Activated CD4-positive, alpha-beta memory T cell treated with anti-CD3 and anti-CD28 coated beads for 36 hours (primary cell): ENCODE measurements around the gene GRIK1. TPM values are rescaled to one million over a fixed set of nuclear protein-coding genes. Genes with fewer than 3 reads are reported as not detected.
A peak's percentile ranks its signal among the peaks of the same experiment; 100 is the strongest.

Experiments
- CTCF ChIA-PET: fragments of 350-600 bp; sonication (Branson Sonifier 250); formaldehyde crosslinking; loops from one replicate; lab custom pipeline; 2021; ENCODE audit warnings: antibody characterized with exemption, inconsistent platforms; lab: Charles Lee
- POLR2A ChIA-PET: fragments of 350-600 bp; sonication (Branson Sonifier 250); formaldehyde crosslinking; loops from one replicate; lab custom pipeline; 2021; ENCODE audit warnings: antibody characterized with exemption; lab: Charles Lee
- DNase-seq: peaks from one replicate; pipeline ENCODE4 v3.0.0-alpha.2; 2020
- H3K27ac Mint-ChIP-seq: one replicate; pipeline ENCODE4 v1.8.0; 2021; ENCODE audit warnings: mixed read lengths
- H3K27me3 Mint-ChIP-seq: one replicate; pipeline ENCODE4 v1.8.0; 2021; ENCODE audit warnings: mixed read lengths
- H3K36me3 Mint-ChIP-seq: one replicate; pipeline ENCODE4 v1.8.0; 2021; ENCODE audit warnings: mixed read lengths
- H3K4me1 Mint-ChIP-seq: one replicate; pipeline ENCODE4 v1.8.0; 2021; ENCODE audit warnings: low read depth, mixed read lengths
- H3K4me3 Mint-ChIP-seq: one replicate; pipeline ENCODE4 v1.8.0; 2021; ENCODE audit warnings: mild to moderate bottlenecking, mixed read lengths
- H3K9me3 Mint-ChIP-seq: one replicate; pipeline ENCODE4 v1.8.0; 2021; ENCODE audit warnings: mixed read lengths
- intact Hi-C: fragments of 100-400 bp; cut with micrococcal nuclease; formaldehyde crosslinking; loops from one replicate; pipeline ENCODE4 v1.15.1; 2023
- total RNA-seq, 2 experiments: library from RNA; stranded (reverse); gene quantifications; one replicate each; pipeline ENCODE4 v1.2.3, GENCODE V29; 2021

The GRIK1 gene
- total RNA-seq, 2 experiments from 2014 or later, result not detected

DNA sequence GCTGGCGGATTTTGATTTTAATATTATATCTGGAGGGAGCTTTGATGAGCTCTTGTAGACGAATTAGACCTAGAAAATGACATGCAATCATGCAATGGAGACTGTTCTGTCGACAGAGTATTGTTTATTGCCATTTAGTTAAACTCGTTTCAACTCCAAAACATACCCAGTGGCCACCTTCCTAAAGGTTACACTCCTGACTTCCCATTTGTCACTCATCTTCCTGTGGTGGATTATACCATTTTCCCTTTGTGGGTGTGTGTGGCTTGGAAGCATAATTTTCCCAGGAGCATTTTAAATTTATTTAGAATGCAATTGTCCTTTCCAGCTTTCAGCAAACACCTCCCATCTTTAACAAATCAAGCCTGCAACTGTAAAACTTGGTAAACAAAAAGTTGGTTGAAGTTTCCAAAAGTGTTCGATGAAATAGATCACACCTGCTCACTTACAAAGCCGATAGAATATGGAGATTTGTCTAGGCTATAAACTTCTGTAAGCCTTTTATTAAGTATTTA lies 266.6 kb downstream of the GRIK1 start:
- Mint-ChIP-seq H3K27ac (no peak overlapping the region), H3K4me1 (no peaks in the 10 kb centered on the region), H3K36me3 (no peaks in the 10 kb centered on the region), H3K9me3 (no peaks in the 10 kb centered on the region), H3K27me3 (peaks cover 1% of the 10 kb centered on the region), H3K4me3 (no peak overlapping the region)
- ChIA-PET CTCF (no interaction called here), POLR2A (no interaction called here)
- intact Hi-C loops, result no loop called here
- DNase-seq, result no peak

DNA sequence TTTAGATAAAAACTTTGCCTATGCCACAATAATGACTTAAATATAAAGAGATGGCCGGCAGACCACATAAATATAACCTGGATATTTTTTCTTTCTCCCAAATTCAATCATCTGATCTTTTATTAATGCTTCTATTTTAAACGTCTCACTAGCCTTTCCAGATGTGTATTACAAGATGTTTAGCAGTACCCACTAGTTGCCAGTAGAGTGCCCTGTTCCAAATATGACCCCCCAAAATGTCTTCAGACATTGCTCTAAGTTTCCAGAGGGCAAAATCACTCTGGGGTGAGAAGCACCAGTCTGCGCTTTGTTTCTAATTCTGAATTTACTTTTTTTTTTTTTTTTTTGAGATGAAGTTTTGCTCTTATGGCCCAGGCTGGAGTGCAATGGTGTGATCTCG lies 268.1 kb downstream of the GRIK1 start:
- Mint-ChIP-seq H3K36me3 (no peaks in the 10 kb centered on the region), H3K9me3 (no peaks in the 10 kb centered on the region), H3K4me3 (no peak overlapping the region), H3K27me3 (peaks cover 7% of the 10 kb centered on the region), H3K4me1 (no peaks in the 10 kb centered on the region), H3K27ac (no peak overlapping the region)
- ChIA-PET CTCF (interaction anchor here (0.5 kb wide), 1 partner anchor 28 kb away, joined by 3 read pairs; no protein-coding TSS in a partner anchor), POLR2A (no interaction called here)
- DNase-seq, result no peak
- intact Hi-C loops, result no loop called here

DNA sequence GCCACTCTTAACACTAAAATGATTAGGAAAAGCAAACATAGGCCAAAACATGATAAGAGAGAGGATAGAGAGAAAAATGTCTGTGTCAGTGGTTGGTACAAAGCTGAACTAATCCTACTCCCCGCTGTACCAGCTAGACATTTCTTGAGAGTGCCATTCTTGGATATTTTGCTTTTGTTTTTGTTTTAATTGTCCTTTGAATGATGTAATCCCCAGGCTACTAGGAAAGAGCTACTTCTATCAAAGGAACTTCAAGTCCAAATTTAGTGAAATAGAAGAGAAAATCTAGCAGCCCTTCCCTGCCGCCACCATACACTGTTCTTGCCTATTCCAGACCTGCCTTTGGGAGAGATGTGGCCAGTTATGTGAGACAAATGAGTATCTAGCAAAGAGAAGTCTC lies 269.6 kb downstream of the GRIK1 start:
- H3K4me3 Mint-ChIP-seq, result no peak overlapping the region
- CTCF ChIA-PET, result no interaction called here

DNA sequence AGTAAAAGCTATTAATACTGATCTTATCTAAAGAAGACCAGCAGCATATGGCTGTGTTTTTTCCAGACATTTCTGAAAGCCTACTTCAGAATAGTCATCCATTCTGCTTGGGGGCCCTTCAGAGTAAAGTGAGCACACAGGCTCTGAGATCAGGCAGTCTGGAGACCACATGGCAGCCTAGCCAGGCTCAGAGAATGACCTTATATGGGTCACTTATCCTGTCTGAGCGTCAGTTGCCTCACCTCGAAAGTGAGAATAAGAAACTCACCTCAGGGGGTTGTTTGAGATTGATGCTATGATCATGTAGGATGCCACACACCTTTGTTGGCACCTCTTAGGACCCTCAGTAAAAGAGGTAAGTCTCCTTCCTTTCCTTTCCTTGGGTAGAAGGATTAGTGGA lies 270.4 kb downstream of the GRIK1 start:
- intact Hi-C loops, result no loop called here
- no peak overlapping the region for H3K4me3 Mint-ChIP-seq
- no peaks in the 10 kb centered on the region for H3K9me3 Mint-ChIP-seq
- DNase-seq, result no peak
- H3K27me3 Mint-ChIP-seq, result peaks cover 7% of the 10 kb centered on the region
- no peak overlapping the region for H3K27ac Mint-ChIP-seq
- ChIA-PET CTCF (no interaction called here), POLR2A (no interaction called here)
- H3K4me1 Mint-ChIP-seq, result no peaks in the 10 kb centered on the region
- no peaks in the 10 kb centered on the region for H3K36me3 Mint-ChIP-seq

More for the DNA sequence above, 269.6 kb downstream of the GRIK1 start:
- H3K4me1 Mint-ChIP-seq, result no peaks in the 10 kb centered on the region
- peaks cover 7% of the 10 kb centered on the region for H3K27me3 Mint-ChIP-seq
- no peak for DNase-seq
- no peaks in the 10 kb centered on the region for H3K9me3 Mint-ChIP-seq
- POLR2A ChIA-PET, result no interaction called here
- intact Hi-C loops, result no loop called here
- no peaks in the 10 kb centered on the region for H3K36me3 Mint-ChIP-seq
- no peak overlapping the region for H3K27ac Mint-ChIP-seq

DNA sequence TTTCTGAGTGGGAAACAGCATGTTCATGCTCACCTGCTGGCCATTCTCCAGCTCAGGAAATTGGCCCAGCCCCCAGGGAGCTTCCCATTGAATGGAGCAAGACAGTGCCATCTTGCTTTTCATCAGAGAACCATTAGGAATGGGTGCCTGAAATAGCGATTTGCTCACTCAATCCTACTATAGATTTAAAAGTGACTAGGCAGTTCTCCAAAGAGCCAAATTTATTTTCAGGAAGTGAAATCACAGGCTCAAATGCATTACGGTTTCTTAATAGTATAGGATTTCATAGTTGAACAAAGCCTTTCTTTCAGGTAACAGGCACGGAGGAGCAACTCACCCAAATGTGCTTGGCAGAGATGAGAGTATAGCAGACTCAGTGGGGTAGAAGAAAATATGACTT lies 272.1 kb downstream of the GRIK1 start:
- no peaks in the 10 kb centered on the region for H3K36me3 Mint-ChIP-seq
- H3K27me3 Mint-ChIP-seq, result peaks cover 7% of the 10 kb centered on the region
- H3K9me3 Mint-ChIP-seq, result no peaks in the 10 kb centered on the region
- H3K4me3 Mint-ChIP-seq, result no peak overlapping the region
- no peak overlapping the region for H3K27ac Mint-ChIP-seq
- ChIA-PET POLR2A (no interaction called here), CTCF (no interaction called here)
- intact Hi-C loops, result no loop called here
- no peak for DNase-seq
- H3K4me1 Mint-ChIP-seq, result no peaks in the 10 kb centered on the region

DNA sequence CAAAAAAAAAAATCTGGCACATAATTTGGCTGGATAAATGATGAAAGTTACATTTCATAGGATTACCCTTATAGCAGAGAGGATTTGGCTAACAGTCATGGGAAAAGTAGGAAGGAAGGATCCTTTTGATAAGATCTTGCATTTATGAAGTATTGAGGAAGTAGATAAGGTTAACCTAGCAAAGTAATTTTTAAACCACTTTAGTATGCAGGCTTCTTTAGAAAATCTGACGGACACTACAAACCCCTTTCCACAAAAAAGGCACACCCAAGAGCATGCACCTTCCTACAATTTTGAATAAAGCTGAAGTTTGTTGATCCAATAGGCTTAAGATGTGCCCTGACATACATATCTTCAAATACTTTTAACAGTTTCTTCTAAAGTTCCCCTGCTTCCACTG lies 275.2 kb downstream of the GRIK1 start:
- intact Hi-C loops, result no loop called here
- Mint-ChIP-seq H3K4me3 (no peak overlapping the region), H3K27ac (no peak overlapping the region), H3K4me1 (no peaks in the 10 kb centered on the region), H3K36me3 (no peaks in the 10 kb centered on the region), H3K27me3 (peaks cover 14% of the 10 kb centered on the region), H3K9me3 (no peaks in the 10 kb centered on the region)
- DNase-seq, result no peak
- CTCF ChIA-PET, result no interaction called here
- POLR2A ChIA-PET, result no interaction called here

DNA sequence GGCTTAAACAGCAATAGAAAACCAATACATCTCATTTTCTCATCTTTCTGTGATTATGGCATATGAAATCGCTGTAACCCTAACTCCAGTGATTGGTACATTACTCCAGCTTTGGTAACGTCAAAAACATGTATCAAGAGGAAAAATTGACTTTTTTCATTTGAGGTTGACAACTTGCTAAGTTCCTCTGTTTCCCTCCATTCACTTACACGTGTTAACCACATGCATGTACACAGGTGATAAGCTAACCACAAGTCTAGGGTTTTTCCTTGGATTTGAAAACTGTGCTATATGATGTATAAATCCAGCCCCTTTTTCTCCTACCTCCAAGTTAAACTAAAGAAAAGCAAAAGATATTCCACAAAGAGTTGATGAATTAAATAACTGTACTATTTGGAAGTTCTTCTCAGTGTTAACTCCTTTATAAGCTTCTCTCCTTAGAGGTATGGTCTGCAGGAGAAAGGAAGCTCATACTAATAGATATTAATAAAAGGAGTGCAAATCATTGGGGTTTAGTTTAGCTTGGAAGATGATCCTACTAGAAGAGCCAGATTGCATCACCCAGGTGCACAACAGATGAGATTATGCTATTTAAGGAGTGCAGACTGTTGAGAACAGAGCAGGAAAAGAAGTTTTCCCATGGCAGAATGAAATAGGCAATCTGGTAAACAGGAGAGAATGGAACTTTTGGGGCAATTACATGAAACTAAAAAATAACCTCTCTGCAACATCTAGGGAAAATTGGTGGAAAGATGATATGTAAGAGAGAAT lies 277.9 kb downstream of the GRIK1 start:
- H3K4me1 Mint-ChIP-seq, result peaks cover 6% of the 10 kb centered on the region
- ChIA-PET POLR2A (no interaction called here), CTCF (no interaction called here)
- H3K27me3 Mint-ChIP-seq, result peaks cover 8% of the 10 kb centered on the region
- H3K4me3 Mint-ChIP-seq, result no peak overlapping the region
- H3K27ac Mint-ChIP-seq, result no peak overlapping the region
- no peaks in the 10 kb centered on the region for H3K9me3 Mint-ChIP-seq
- no peaks in the 10 kb centered on the region for H3K36me3 Mint-ChIP-seq
- no peak for DNase-seq
- intact Hi-C loops, result no loop called here

DNA sequence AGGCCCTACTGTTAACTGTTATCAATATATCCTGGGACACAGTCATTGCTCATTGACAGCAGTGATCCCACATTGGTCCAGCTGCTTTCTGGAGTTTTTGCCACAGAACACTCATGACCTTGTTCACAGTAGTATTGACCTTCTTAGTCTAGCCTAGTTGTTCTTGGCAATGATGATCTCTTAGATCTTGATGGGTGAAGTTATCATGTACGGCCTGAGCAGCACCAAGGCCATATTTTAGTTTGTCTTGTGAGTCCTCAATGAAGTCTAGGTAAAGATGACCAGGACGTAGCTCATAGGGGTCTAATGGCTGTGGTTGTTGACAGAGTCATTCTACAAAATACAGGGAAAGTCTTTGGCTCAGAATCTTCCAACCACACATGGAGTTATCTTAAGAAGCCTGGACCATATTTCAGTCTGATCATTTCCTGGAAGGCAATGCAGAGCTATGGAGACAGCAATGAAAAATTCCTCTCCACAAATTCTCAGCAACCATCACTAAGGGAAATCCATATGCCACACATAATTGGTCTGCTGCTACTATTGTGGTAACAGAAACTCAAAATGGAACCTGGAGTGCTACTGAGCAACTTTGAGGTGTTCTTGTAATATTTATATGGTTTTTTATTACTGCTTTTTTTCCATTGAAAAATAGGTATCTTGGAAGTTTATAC lies 279.6 kb downstream of the GRIK1 start:
- H3K4me1 Mint-ChIP-seq, result peaks cover 14% of the 10 kb centered on the region
- H3K27ac Mint-ChIP-seq, result no peak overlapping the region
- H3K36me3 Mint-ChIP-seq, result no peaks in the 10 kb centered on the region
- DNase-seq, result no peak
- POLR2A ChIA-PET, result no interaction called here
- CTCF ChIA-PET, result no interaction called here
- H3K4me3 Mint-ChIP-seq, result no peak overlapping the region
- intact Hi-C loops, result no loop called here
- H3K9me3 Mint-ChIP-seq, result no peaks in the 10 kb centered on the region
- peaks cover 8% of the 10 kb centered on the region for H3K27me3 Mint-ChIP-seq

DNA sequence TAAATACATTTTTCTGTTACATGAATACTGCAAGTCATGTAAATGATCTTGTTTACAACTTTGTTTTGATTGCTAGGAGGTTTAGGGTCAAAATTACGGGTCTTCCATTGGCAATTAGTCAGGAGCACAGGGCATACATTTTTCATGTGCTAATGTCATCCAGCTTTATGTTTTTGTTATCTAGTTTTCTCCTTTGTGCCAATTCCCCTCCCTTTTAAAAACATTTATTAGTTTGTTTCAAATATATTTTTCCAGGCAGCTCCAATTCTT lies 280.9 kb downstream of the GRIK1 start:
- Mint-ChIP-seq H3K36me3 (no peaks in the 10 kb centered on the region), H3K4me1 (peaks cover 14% of the 10 kb centered on the region), H3K27ac (no peak overlapping the region), H3K4me3 (no peak overlapping the region), H3K27me3 (peaks cover 8% of the 10 kb centered on the region), H3K9me3 (peaks cover 2% of the 10 kb centered on the region)
- CTCF ChIA-PET, result no interaction called here
- POLR2A ChIA-PET, result no interaction called here
- intact Hi-C loops, result loop anchor here (10.0 kb wide), 1 partner anchor 224 kb away; no protein-coding TSS in a partner anchor
- no peak for DNase-seq

DNA sequence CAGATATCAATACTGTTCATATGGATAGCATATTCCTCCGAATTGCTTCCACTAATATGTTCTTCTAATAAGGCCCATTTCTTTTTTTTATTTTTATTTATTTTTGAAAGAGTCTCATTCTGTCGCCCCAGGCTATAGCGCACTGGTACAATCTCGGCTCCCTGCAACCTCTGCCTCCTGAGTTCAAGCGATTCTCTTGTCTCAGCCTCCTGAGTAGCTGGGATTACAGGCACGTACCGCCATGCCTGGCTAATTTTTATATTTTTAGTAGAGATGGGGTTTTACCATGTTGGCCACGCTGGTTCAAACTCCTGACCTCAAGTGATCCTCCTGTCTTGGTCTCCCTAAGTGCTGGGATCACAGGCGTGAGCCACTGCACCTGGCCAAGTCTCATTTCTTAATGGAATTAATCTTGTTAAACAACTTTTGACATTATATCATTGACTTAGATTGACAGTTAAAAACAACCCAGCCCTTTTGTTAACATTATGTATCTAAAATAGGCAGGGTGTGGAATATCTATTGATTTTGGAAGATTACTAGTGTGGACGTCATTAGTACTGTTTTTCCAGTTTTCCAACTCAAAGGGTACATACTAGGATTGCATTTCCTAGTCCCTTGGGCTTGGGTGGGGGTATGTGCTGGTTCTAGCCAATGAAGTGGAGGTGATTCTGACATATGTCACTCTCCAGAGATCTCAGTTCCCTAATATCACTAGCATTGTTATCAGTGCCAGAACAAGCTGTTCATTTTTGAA lies 281.4 kb downstream of the GRIK1 start:
- peaks cover 2% of the 10 kb centered on the region for H3K9me3 Mint-ChIP-seq
- no peaks in the 10 kb centered on the region for H3K36me3 Mint-ChIP-seq
- no peak overlapping the region for H3K27ac Mint-ChIP-seq
- DNase-seq, result no peak
- peaks cover 14% of the 10 kb centered on the region for H3K4me1 Mint-ChIP-seq
- POLR2A ChIA-PET, result no interaction called here
- intact Hi-C loops, result loop anchor here (10.0 kb wide), 1 partner anchor 224 kb away; no protein-coding TSS in a partner anchor
- CTCF ChIA-PET, result no interaction called here
- H3K4me3 Mint-ChIP-seq, result no peak overlapping the region
- H3K27me3 Mint-ChIP-seq, result peaks cover 8% of the 10 kb centered on the region

DNA sequence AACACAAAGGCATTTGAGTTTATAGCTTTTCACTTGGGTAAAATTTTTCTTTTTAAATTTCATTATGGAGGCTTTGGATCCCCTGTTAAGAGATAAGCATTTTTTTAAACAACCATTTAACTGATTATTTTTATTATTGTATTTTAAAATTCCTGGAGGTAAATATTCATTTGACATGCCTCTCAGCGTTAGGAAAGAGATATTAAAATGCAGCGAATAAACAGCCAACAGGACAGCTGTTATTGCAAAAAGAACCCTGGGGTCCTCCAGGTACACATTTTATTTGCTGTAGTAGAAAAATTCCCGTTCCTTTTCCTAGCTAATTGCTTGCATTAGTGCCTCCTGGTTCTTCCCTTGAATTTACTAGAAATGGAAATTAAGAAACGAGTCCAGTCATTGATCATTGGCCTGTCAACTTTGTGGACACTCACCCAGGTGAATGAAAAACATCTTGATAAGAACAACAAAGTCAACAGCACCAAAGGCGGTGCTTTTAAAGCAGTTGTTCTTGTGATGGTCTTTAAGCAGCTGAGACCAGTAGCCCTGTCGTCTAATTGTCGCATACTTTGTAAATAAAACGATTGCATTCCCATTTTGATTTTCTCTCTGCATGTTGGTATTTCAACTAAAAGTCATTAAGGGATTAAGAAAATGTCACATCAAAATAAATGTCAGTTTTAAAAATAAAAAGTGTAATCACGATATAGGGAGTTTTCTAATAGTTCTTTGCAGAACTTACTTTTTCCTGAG lies 282.4 kb downstream of the GRIK1 start:
- Mint-ChIP-seq H3K36me3 (no peaks in the 10 kb centered on the region), H3K4me3 (no peak overlapping the region), H3K4me1 (peaks cover 14% of the 10 kb centered on the region), H3K27me3 (peaks cover 7% of the 10 kb centered on the region), H3K9me3 (peaks cover 2% of the 10 kb centered on the region), H3K27ac (peak overlapping the region; percentile 76)
- intact Hi-C loops, result loop anchor here (10.0 kb wide), 1 partner anchor 223 kb away; no protein-coding TSS in a partner anchor
- DNase-seq, result no peak
- CTCF ChIA-PET, result no interaction called here
- POLR2A ChIA-PET, result no interaction called here
